Fibroblast of villous mesenchyme (primary cell): ENCODE data around the gene FNDC7. TPM values are rescaled to one million over a fixed set of nuclear protein-coding genes. Genes with fewer than 3 reads are reported as not detected.
"Not testable (repeated sequence)": the region's sequence is repeated elsewhere in the genome, so short reads cannot be mapped to it uniquely, and the experiment has no call there.

Experiments
- DNase-seq: peaks from one replicate; pipeline ENCODE4 v3.0.0-alpha.2; 2010; ENCODE audit warnings: low read depth
- H3K4me3 ChIP-seq: 2 replicates; pipeline ENCODE4 v1.5.1; 2011; ENCODE audit warnings: low read depth, mild to moderate bottlenecking, low read length
- CTCF ChIP-seq: IDR thresholded peaks from 2 replicates; pipeline ENCODE4 v1.5.1; 2012; ENCODE audit warnings: low read depth, mild to moderate bottlenecking, low read length; ENCODE audit not compliant: insufficient read depth
- total RNA-seq: library from RNA; depleted of rRNA; stranded (reverse); fragments of >200 nt; gene quantifications from 2 replicates; pipeline ENCODE4 v1.2.3, GENCODE V29; 2012

Gene FNDC7
- total RNA-seq, 1 donor: 0.43 TPM

GRCh38 chr1:108669679-108670078, 43.0 kb upstream of the FNDC7 start:
- no peak for TF ChIP-seq CTCF
- DNase-seq: no peak
- no peak overlapping the region for H3K4me3 ChIP-seq

- no peak for TF ChIP-seq CTCF
- H3K4me3 ChIP-seq: no peak overlapping the region
- DNase-seq: no peak
Observed at GRCh38 chr1:108670131-108670773, 42.5 kb upstream of the FNDC7 start.

GRCh38 chr1:108671143-108671542, 41.6 kb upstream of the FNDC7 start:
- no peak for DNase-seq
- no peak overlapping the region for H3K4me3 ChIP-seq
- TF ChIP-seq CTCF: no peak

DNA sequence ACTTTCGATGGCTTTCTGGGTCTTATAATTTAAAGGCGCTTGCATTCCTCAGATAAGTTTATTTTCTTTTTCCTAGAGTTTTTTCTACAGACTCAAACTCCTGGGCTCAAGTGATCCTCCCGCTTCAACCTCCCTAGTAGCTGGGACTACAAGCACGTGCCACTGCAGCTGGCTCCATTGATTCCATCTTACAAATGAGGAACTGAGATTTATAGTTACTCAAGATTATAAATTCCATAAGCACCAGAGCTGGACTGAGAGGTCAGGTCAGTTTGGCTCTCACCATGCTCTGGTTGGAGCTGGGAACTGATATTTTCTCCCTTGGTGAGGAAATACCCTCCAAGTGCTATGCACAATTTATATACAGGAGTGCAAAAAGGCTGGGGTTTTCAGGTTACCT, 34.0 kb upstream of the FNDC7 start:
- no peak overlapping the region for H3K4me3 ChIP-seq
- no peak for TF ChIP-seq CTCF
- peak; percentile 13 for DNase-seq

DNA sequence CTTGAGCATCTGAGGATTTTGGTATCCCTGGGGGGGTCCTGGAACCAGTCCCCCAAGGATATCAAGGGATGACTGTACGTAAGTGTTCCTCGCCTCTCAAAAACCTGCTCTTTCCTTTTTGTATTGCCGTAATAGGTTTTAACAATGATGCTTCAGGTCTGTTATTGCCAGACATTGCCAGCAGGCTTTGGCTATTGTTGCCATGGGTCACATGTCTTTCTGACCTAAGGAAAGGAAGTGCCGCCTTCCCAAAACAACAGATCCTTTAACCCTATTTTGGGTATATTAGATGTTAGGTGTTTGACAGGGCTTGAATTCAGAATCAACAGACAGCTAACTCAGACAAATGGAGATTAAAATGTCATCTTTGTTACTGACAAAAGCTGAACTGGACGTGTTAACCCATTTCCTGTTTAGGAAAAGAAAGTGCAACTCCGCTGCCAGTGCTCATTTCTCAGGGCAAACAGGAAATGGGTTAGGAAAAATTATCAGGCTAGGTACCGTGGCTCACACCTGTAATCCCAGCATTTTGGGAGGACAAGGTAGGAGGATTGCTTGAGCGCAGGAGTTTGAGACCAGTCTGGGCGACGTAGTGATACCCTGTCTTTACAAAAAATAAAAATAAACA, 33.0 kb upstream of the FNDC7 start:
- no peak overlapping the region for H3K4me3 ChIP-seq
- no peak for DNase-seq
- no peak for TF ChIP-seq CTCF

GRCh38 chr1:108681701-108682100, 31.0 kb upstream of the FNDC7 start:
- H3K4me3 ChIP-seq: not testable (repeated sequence)
- DNase-seq: peak; percentile 23

DNA sequence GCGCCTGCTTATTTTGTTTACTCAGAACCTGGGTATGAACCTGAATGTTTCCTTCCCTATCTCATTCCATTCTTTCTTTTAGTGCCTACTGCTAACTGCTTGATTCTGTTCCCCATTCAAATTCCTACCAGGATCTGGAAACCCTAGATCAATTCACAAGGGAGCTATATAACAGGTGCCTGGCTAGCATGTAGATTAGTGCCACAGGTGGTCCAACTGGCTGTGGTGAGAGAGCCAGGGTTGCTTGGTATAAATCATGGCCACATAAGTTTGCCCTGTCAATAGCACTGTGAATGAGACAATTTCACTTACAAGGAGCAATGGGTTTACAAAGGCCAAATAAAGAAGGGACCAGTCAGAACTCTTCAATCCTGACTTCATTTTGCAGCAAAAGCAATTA, 27.2 kb upstream of the FNDC7 start:
- no peak for TF ChIP-seq CTCF
- DNase-seq: no peak
- H3K4me3 ChIP-seq: no peak overlapping the region
